ENCODE data around the gene GRAMD1B.

The GRAMD1B gene

DNA sequence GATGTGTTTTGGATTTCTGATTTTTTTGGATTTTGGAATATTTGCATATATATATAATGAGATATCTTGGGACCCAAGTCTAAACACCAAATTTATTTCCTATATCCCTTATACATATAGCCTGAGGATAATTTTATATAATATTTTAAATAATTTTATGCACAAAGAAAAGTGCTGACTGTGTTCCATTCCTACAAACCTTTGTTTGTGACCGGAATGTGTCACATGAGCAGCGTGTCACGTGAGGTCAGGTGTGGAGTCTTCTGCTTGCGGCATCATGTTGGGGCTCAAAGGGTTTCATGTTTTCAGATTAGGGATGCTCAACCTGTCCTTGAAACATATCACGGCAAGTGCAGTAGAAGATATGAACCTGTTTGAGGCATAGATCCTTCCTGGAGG, 158.8 kb downstream of the GRAMD1B start:
- H3K36me3 ChIP-seq (ENCODE audit: insufficient read depth, low read depth, low read length), result peaks cover 4% of the 10 kb centered on the region
- H3K27me3 ChIP-seq (ENCODE audit: insufficient read depth, low read length), result no peaks in the 10 kb centered on the region
- no peaks in the 10 kb centered on the region for H3K9me3 ChIP-seq (ENCODE audit: insufficient read depth, low read depth, low read length)
- no peak overlapping the region for H3K27ac ChIP-seq (ENCODE audit: low read length)
- no peak overlapping the region for H3K4me3 ChIP-seq (ENCODE audit: low read length)
- H3K4me1 ChIP-seq (ENCODE audit: insufficient read depth, low read length), result no peaks in the 10 kb centered on the region; the same call in 1 of the 2 replicates
- no peak overlapping the region for H3K9ac ChIP-seq (ENCODE audit: low read depth, low read length)

GRCh38 chr11:123590296-123590912, 160.3 kb downstream of the GRAMD1B start:
- Histone ChIP-seq H3K9ac (ENCODE audit: low read depth, low read length) (no peak overlapping the region), H3K27ac (ENCODE audit: low read length) (no peak overlapping the region), H3K4me1 (ENCODE audit: insufficient read depth, low read length) (no peaks in the 10 kb centered on the region), H3K9me3 (ENCODE audit: insufficient read depth, low read depth, low read length) (no peaks in the 10 kb centered on the region), H3K4me3 (ENCODE audit: low read length) (no peak overlapping the region), H3K36me3 (ENCODE audit: insufficient read depth, low read depth, low read length) (peaks cover 4% of the 10 kb centered on the region), H3K27me3 (ENCODE audit: insufficient read depth, low read length) (no peaks in the 10 kb centered on the region)

DNA sequence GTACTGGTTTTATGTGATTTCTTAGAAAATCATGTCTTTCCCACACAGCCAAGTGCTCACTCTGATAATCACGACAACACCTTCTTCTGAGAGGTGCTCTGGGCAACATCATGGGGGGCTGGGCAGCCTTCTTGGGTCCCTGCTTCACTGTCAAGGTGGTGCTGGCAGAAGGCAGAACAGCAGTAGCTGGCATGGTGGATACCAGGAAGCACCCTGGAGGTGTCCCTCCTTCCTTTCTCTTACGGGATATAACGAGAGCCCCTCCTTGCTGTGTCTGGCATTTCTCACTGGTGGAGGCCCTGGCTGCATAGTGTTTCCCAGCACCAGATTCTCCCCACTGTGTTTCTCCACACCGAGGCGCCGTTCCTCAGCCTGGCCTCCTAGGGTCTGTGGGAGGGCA, 163.5 kb downstream of the GRAMD1B start:
- H3K9ac ChIP-seq (ENCODE audit: low read depth, low read length), result no peak overlapping the region
- no peaks in the 10 kb centered on the region for H3K9me3 ChIP-seq (ENCODE audit: insufficient read depth, low read depth, low read length)
- H3K36me3 ChIP-seq (ENCODE audit: insufficient read depth, low read depth, low read length), result peaks cover 19% of the 10 kb centered on the region
- H3K4me1 ChIP-seq (ENCODE audit: insufficient read depth, low read length), result no peaks in the 10 kb centered on the region
- H3K4me3 ChIP-seq (ENCODE audit: low read length), result no peak overlapping the region
- no peak overlapping the region for H3K27ac ChIP-seq (ENCODE audit: low read length)
- H3K27me3 ChIP-seq (ENCODE audit: insufficient read depth, low read length), result no peaks in the 10 kb centered on the region

- no peak overlapping the region for H3K9ac ChIP-seq (ENCODE audit: low read depth, low read length)
- no peak overlapping the region for H3K27ac ChIP-seq (ENCODE audit: low read length)
- no peaks in the 10 kb centered on the region for H3K27me3 ChIP-seq (ENCODE audit: insufficient read depth, low read length)
- no peaks in the 10 kb centered on the region for H3K4me1 ChIP-seq (ENCODE audit: insufficient read depth, low read length)
- no peaks in the 10 kb centered on the region for H3K9me3 ChIP-seq (ENCODE audit: insufficient read depth, low read depth, low read length)
- H3K36me3 ChIP-seq (ENCODE audit: insufficient read depth, low read depth, low read length), result peaks cover 26% of the 10 kb centered on the region
- no peak overlapping the region for H3K4me3 ChIP-seq (ENCODE audit: low read length)
These were observed 164.3 kb downstream of the GRAMD1B start for GRCh38 chr11:123594188-123594901.

DNA sequence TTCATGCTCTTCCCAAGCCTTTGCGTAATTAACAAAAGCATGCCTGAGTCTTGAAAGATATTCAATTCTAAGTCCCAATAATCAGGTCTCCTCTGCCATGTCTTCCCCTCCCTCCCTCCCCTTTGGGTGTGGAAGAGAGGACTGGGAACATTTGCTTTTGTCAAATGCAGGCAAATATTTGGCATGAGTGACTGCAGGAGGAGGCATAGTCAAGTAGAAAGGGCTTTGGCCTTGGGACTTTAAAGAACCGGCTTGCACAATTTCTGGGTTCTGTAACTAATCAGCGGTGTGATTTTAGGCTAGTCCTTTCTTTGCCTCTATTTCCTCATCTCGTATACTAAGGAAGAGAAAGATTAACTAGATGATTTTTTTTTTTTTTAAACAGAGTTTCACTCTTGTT, 164.9 kb downstream of the GRAMD1B start:
- Histone ChIP-seq H3K4me3 (ENCODE audit: low read length) (no peak overlapping the region), H3K36me3 (ENCODE audit: insufficient read depth, low read depth, low read length) (peaks cover 24% of the 10 kb centered on the region), H3K9me3 (ENCODE audit: insufficient read depth, low read depth, low read length) (no peaks in the 10 kb centered on the region), H3K27me3 (ENCODE audit: insufficient read depth, low read length) (no peaks in the 10 kb centered on the region), H3K4me1 (ENCODE audit: insufficient read depth, low read length) (no peaks in the 10 kb centered on the region), H3K9ac (ENCODE audit: low read depth, low read length) (no peak overlapping the region), H3K27ac (ENCODE audit: low read length) (no peak overlapping the region)

GRCh38 chr11:123597859-123598258, 167.8 kb downstream of the GRAMD1B start:
- H3K4me3 ChIP-seq (ENCODE audit: low read length), result no peak overlapping the region
- H3K36me3 ChIP-seq (ENCODE audit: insufficient read depth, low read depth, low read length), result peaks cover 46% of the 10 kb centered on the region
- H3K27me3 ChIP-seq (ENCODE audit: insufficient read depth, low read length), result no peaks in the 10 kb centered on the region
- 0 out of 2 replicates have a peak, but pooled peaks cover 2% of the 10 kb centered on the region for H3K4me1 ChIP-seq (ENCODE audit: insufficient read depth, low read length)
- no peak overlapping the region for H3K27ac ChIP-seq (ENCODE audit: low read length)
- no peaks in the 10 kb centered on the region for H3K9me3 ChIP-seq (ENCODE audit: insufficient read depth, low read depth, low read length)
- H3K9ac ChIP-seq (ENCODE audit: low read depth, low read length), result no peak overlapping the region

DNA sequence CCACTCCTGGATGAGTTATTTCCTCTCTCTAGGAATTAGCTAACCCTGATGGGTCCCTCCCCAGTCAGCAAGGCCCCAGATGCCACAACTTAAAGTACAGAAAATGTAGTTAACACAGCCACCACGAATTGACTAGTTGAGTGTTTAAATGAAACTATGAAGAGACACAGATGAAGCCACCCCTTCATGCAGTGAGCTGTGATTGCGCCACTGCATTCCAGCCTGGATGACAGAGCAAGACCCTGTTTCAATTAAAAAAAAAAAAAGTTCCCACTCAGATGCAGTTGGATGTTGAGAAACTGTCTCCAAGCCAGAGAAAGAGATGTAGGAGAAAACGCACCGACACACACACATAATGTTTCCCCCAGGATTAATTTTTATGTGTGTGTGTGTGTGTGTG, 171.1 kb downstream of the GRAMD1B start:
- H3K4me3 ChIP-seq (ENCODE audit: low read length), result no peak overlapping the region
- H3K36me3 ChIP-seq (ENCODE audit: insufficient read depth, low read depth, low read length), result peaks cover 74% of the 10 kb centered on the region
- no peaks in the 10 kb centered on the region for H3K9me3 ChIP-seq (ENCODE audit: insufficient read depth, low read depth, low read length)
- no peak overlapping the region for H3K27ac ChIP-seq (ENCODE audit: low read length)
- H3K4me1 ChIP-seq (ENCODE audit: insufficient read depth, low read length), result 0 out of 2 replicates have a peak, but pooled peaks cover 3% of the 10 kb centered on the region
- H3K27me3 ChIP-seq (ENCODE audit: insufficient read depth, low read length), result no peaks in the 10 kb centered on the region
- H3K9ac ChIP-seq (ENCODE audit: low read depth, low read length), result no peak overlapping the region

GRCh38 chr11:123601743-123602142, 171.7 kb downstream of the GRAMD1B start:
- H3K9ac ChIP-seq (ENCODE audit: low read depth, low read length), result no peak overlapping the region
- peaks cover 76% of the 10 kb centered on the region for H3K36me3 ChIP-seq (ENCODE audit: insufficient read depth, low read depth, low read length)
- no peak overlapping the region for H3K27ac ChIP-seq (ENCODE audit: low read length)
- H3K27me3 ChIP-seq (ENCODE audit: insufficient read depth, low read length), result no peaks in the 10 kb centered on the region
- no peaks in the 10 kb centered on the region for H3K9me3 ChIP-seq (ENCODE audit: insufficient read depth, low read depth, low read length)
- 0 out of 2 replicates have a peak, but pooled peaks cover 3% of the 10 kb centered on the region for H3K4me1 ChIP-seq (ENCODE audit: insufficient read depth, low read length)
- H3K4me3 ChIP-seq (ENCODE audit: low read length), result no peak overlapping the region

DNA sequence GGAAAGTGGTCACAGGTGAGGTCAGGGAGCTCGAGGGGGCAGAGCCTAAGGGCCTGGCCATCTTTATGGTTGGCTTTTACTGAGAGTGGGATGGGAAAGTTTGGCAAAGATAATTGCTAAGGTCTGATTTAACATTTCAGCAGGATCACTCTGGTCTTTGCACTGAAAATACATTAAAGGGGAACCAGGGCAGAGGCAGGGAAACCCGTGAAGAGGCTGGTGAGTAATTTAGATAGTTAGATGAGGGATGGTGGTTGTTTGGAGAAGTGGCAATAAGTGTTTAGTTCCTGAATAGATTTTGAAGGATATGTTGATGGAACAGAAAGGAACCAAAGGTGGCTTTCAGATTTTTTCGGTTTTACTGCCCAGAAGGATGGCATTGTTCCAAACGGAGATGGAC, 173.6 kb downstream of the GRAMD1B start:
- no peak overlapping the region for H3K27ac ChIP-seq (ENCODE audit: low read length)
- no peaks in the 10 kb centered on the region for H3K9me3 ChIP-seq (ENCODE audit: insufficient read depth, low read depth, low read length)
- no peaks in the 10 kb centered on the region for H3K27me3 ChIP-seq (ENCODE audit: insufficient read depth, low read length)
- H3K36me3 ChIP-seq (ENCODE audit: insufficient read depth, low read depth, low read length), result peaks cover 88% of the 10 kb centered on the region
- H3K4me1 ChIP-seq (ENCODE audit: insufficient read depth, low read length), result 0 out of 2 replicates have a peak, but pooled peaks cover 3% of the 10 kb centered on the region
- no peak overlapping the region for H3K9ac ChIP-seq (ENCODE audit: low read depth, low read length)
- H3K4me3 ChIP-seq (ENCODE audit: low read length), result no peak overlapping the region

- Histone ChIP-seq H3K4me3 (ENCODE audit: low read length) (no peak overlapping the region), H3K9me3 (ENCODE audit: insufficient read depth, low read depth, low read length) (no peaks in the 10 kb centered on the region), H3K36me3 (ENCODE audit: insufficient read depth, low read depth, low read length) (peaks cover 89% of the 10 kb centered on the region), H3K27ac (ENCODE audit: low read length) (no peak overlapping the region), H3K9ac (ENCODE audit: low read depth, low read length) (no peak overlapping the region), H3K27me3 (ENCODE audit: insufficient read depth, low read length) (no peaks in the 10 kb centered on the region), H3K4me1 (ENCODE audit: insufficient read depth, low read length) (0 out of 2 replicates have a peak, but pooled peaks cover 2% of the 10 kb centered on the region)
These were observed 177.7 kb downstream of the GRAMD1B start for GRCh38 chr11:123607781-123608180.

DNA sequence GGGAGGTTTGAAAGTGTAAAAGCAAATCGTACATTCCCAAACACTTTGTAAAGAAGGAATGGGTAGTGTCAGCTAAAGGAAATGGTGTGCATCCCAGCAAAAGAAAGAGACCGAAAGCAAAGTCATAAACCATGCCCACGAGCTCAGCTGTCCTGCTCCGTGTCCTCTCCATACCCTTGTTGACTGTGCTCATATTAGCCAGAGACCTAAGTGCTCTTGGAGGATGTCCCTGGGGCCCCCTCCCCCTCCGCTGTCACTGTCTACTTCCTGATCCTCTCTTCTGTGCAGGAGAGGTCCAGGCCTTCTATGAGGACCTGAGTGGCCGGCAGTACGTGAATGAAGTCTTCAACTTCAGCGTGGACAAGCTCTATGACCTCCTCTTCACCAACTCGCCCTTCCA, 178.3 kb downstream of the GRAMD1B start:
- H3K9me3 ChIP-seq (ENCODE audit: insufficient read depth, low read depth, low read length), result no peaks in the 10 kb centered on the region
- peaks cover 89% of the 10 kb centered on the region for H3K36me3 ChIP-seq (ENCODE audit: insufficient read depth, low read depth, low read length)
- H3K4me3 ChIP-seq (ENCODE audit: low read length), result no peak overlapping the region
- H3K27ac ChIP-seq (ENCODE audit: low read length), result no peak overlapping the region
- H3K27me3 ChIP-seq (ENCODE audit: insufficient read depth, low read length), result no peaks in the 10 kb centered on the region
- H3K9ac ChIP-seq (ENCODE audit: low read depth, low read length), result no peak overlapping the region
- H3K4me1 ChIP-seq (ENCODE audit: insufficient read depth, low read length), result no peaks in the 10 kb centered on the region

DNA sequence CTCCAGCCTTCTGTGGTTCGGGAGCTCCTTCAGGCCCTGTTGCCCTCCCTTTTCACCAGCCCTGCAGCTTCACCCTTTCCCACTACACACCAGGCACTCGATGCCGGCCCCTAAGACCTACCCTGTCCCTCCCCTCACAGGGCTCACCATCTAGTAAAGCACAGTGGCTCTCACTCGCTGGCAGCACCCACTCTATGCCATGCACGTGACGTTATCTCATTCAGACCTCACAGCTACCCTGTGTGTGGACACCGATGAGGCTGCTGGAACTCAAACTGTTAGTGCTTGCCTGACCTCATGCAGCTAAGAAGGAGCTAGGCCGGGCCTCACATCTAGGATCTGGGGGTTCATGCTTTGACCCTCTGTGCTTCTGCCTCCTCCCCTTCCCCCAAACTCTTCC, 178.9 kb downstream of the GRAMD1B start:
- no peaks in the 10 kb centered on the region for H3K4me1 ChIP-seq (ENCODE audit: insufficient read depth, low read length)
- no peaks in the 10 kb centered on the region for H3K9me3 ChIP-seq (ENCODE audit: insufficient read depth, low read depth, low read length)
- H3K27me3 ChIP-seq (ENCODE audit: insufficient read depth, low read length), result no peaks in the 10 kb centered on the region
- H3K27ac ChIP-seq (ENCODE audit: low read length), result no peak overlapping the region
- H3K9ac ChIP-seq (ENCODE audit: low read depth, low read length), result no peak overlapping the region
- peaks cover 89% of the 10 kb centered on the region for H3K36me3 ChIP-seq (ENCODE audit: insufficient read depth, low read depth, low read length)
- no peak overlapping the region for H3K4me3 ChIP-seq (ENCODE audit: low read length)
